Loucy (cell line): ENCODE results near the gene CCDC85C.

ENCODE experiments used
- H2AFZ ChIP-seq: fragments of 200-600 bp; sonication (generic); 2 replicates; pipeline ENCODE4 v1.6.0; 2016; ENCODE audit warnings: antibody characterized with exemption, mild to moderate bottlenecking, low read length, moderate library complexity
- H3F3A ChIP-seq: fragments of 200-600 bp; 2 replicates; pipeline ENCODE4 v1.6.0; 2016; ENCODE audit warnings: antibody characterized with exemption, low read depth, mild to moderate bottlenecking
- H3K27me3 ChIP-seq: fragments of 200-600 bp; sonication (generic); 2 replicates; pipeline ENCODE4 v1.6.1; 2014; ENCODE audit warnings: low read length, mild to moderate bottlenecking; ENCODE audit not compliant: insufficient read depth, poor library complexity, severe bottlenecking
- H3K36me3 ChIP-seq: fragments of 200-600 bp; sonication (generic); 2 replicates; pipeline ENCODE4 v1.6.1; 2016; ENCODE audit warnings: low read length; ENCODE audit not compliant: insufficient read depth
- H3K4me1 ChIP-seq: fragments of 200-600 bp; sonication (generic); 2 replicates; pipeline ENCODE4 v1.5.1; 2014; ENCODE audit warnings: low read length, mild to moderate bottlenecking; ENCODE audit not compliant: insufficient read depth, poor library complexity, severe bottlenecking
- H3K4me2 ChIP-seq: fragments of 200-600 bp; sonication (generic); 2 replicates; pipeline ENCODE4 v1.6.0; 2014; ENCODE audit warnings: antibody characterized with exemption, low read length, low read depth, mild to moderate bottlenecking; ENCODE audit not compliant: poor library complexity, severe bottlenecking
- H3K4me3 ChIP-seq: fragments of 200-600 bp; sonication (generic); 2 replicates; pipeline ENCODE4 v1.5.1; 2014; ENCODE audit warnings: low read length, mild to moderate bottlenecking, mixed read lengths; ENCODE audit not compliant: poor library complexity, severe bottlenecking
- H3K79me2 ChIP-seq: fragments of 200-600 bp; sonication (generic); 2 replicates; pipeline ENCODE4 v1.6.1; 2014; ENCODE audit warnings: low read length; ENCODE audit not compliant: insufficient read depth
- H3K9ac ChIP-seq: fragments of 200-600 bp; sonication (generic); 2 replicates; pipeline ENCODE4 v1.6.0; 2014; ENCODE audit warnings: mild to moderate bottlenecking, low read depth, low read length, moderate library complexity; ENCODE audit not compliant: poor library complexity, severe bottlenecking
- H3K9me2 ChIP-seq: fragments of 200-600 bp; sonication (generic); replicated peaks from 2 replicates; pipeline ENCODE4 v1.6.1; 2016; ENCODE audit warnings: low read depth, low read length, mixed read lengths
- H3K9me3 ChIP-seq: fragments of 200-600 bp; sonication (generic); 2 replicates; pipeline ENCODE4 v1.6.1; 2014; ENCODE audit warnings: mild to moderate bottlenecking, antibody characterized with exemption, low read length, low read depth; ENCODE audit not compliant: insufficient read depth
- H4K20me1 ChIP-seq: fragments of 200-600 bp; sonication (generic); 2 replicates; pipeline ENCODE4 v1.6.0; 2014; ENCODE audit warnings: antibody characterized with exemption, low read length, mild to moderate bottlenecking; ENCODE audit not compliant: insufficient read depth, poor library complexity, severe bottlenecking
- EZH2phosphoT487 ChIP-seq: fragments of 200-600 bp; IDR thresholded peaks from 2 replicates; pipeline ENCODE4 v1.6.1; 2018; ENCODE audit warnings: antibody characterized with exemption, mild to moderate bottlenecking, moderate library complexity, borderline replicate concordance
- TF ChIP-seq, protein P1 (sequence below): fragments of 200-600 bp; sonication (generic); conservative IDR thresholded peaks from 2 replicates; pipeline ENCODE4 v1.5.1; 2014; ENCODE audit warnings: mild to moderate bottlenecking, antibody characterized with exemption, low read length

Gene CCDC85C

DNA sequence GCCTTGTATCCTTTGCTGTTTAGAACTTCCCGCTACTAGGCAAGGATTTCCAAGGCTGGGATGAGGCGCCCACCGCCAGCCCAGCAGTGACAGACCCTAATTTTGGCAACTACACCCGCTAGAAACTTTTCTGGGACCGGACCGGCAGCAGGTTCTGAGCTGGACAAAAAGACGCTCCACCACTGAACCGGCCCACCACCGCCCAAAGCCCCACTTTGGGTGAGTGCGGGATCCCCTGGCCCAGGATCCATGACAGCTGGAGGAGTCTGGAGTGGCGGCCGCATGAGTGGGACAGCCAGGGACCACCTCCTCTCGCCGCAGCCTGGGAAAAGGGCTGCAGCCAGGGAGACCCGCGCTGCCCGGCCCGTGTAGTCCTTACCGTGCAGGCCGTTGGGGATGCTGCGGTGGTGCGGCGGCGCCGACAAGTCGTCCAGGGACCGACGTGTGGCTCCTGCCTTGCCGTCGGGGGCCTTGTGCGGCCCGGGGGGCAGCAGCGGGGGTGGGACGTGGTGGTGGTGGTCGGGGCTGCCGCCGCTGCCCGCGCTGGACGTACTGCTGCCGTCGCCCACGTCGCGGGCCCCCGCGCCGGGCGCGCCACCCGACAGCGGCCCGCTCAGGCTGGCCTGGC is 1.1 kb downstream of the CCDC85C start:
- Histone ChIP-seq H3K79me2 (peaks cover 63% of the 10 kb centered on the region), H4K20me1 (peaks cover 27% of the 10 kb centered on the region), H3K4me1 (peaks cover 53% of the 10 kb centered on the region), H3K9me2 (no peaks in the 10 kb centered on the region), H3K27me3 (no peaks in the 10 kb centered on the region), H3K4me2 (peak overlapping the region; percentile 87), H3K9me3 (no peaks in the 10 kb centered on the region), H3K4me3 (peak overlapping the region; percentile 72), H3F3A (no peaks in the 10 kb centered on the region), H3K9ac (peak overlapping the region; percentile 61), H2AFZ (no peak overlapping the region), H3K36me3 (no peaks in the 10 kb centered on the region)
- TF ChIP-seq EZH2phosphoT487: no peak
- TF ChIP-seq, protein P1, sequence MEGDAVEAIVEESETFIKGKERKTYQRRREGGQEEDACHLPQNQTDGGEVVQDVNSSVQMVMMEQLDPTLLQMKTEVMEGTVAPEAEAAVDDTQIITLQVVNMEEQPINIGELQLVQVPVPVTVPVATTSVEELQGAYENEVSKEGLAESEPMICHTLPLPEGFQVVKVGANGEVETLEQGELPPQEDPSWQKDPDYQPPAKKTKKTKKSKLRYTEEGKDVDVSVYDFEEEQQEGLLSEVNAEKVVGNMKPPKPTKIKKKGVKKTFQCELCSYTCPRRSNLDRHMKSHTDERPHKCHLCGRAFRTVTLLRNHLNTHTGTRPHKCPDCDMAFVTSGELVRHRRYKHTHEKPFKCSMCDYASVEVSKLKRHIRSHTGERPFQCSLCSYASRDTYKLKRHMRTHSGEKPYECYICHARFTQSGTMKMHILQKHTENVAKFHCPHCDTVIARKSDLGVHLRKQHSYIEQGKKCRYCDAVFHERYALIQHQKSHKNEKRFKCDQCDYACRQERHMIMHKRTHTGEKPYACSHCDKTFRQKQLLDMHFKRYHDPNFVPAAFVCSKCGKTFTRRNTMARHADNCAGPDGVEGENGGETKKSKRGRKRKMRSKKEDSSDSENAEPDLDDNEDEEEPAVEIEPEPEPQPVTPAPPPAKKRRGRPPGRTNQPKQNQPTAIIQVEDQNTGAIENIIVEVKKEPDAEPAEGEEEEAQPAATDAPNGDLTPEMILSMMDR: no peak

DNA sequence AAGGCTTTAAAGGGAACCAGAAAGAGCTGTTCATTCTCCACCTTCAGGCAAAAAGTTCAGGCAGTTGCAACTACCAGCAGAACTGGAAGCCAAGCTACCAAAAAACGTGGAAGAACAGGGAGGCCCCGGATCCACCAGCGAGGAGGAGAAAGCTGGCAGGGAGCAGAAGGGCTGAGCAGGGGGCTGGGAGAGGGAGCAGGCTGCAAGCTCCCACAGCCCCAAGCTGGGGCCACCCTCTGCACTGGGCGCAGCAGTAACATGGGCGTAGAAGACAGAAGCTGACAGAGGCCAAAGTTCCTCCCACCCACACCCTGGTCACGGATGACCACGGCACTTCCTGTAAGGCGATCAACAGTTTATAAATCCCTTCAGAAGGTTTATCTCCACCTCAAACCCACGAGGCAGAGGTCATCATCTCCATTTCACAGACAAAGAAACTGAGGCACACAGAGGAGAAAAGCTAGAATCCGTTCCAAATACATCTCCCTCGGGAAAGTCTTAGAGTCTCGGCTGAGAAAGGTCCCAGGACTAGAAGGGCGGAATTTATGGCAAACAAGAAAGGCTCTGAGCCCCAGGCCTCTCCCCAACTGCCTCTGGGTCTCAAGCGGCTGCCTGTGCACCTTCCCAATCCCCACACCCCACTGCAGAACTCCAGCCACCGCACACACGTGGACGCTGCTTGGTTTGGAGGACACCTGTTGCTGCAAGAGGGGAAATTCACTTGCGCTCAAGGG is 1.8 kb downstream of the CCDC85C start:
- Histone ChIP-seq H4K20me1 (peaks cover 27% of the 10 kb centered on the region), H3K9me3 (no peaks in the 10 kb centered on the region), H3K9me2 (no peaks in the 10 kb centered on the region), H3K9ac (peak overlapping the region; percentile 61), H3K36me3 (no peaks in the 10 kb centered on the region), H2AFZ (no peak overlapping the region), H3K4me1 (peaks cover 53% of the 10 kb centered on the region), H3F3A (no peaks in the 10 kb centered on the region), H3K4me2 (peak overlapping the region; percentile 87), H3K79me2 (peaks cover 69% of the 10 kb centered on the region), H3K27me3 (no peaks in the 10 kb centered on the region), H3K4me3 (peak overlapping the region; percentile 72)
- TF ChIP-seq, protein P1: no peak
- no peak for TF ChIP-seq EZH2phosphoT487

DNA sequence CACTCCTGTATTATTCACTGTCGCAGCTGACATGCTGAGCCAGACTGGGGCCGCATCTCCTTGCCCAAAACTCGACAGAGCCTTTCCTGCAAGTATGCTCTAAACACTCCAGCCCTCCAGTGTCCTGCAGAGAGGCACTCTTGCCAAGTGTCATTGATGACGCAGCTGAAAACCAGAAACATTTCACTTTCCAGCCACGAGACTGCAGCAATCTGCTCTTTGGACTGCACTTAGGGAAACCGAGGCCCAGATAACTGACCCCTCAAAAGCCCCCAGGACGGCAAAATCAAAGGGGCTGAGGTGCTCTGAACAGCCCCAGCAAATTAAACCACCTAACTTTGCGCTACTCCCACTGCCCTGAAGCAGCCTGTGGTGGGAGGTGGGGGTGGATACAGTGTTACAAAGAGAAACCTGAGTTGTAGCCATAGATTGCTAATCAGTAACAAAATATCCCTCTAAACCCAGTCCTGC is 2.6 kb downstream of the CCDC85C start:
- no peaks in the 10 kb centered on the region for H3K27me3 ChIP-seq
- no peak overlapping the region for H2AFZ ChIP-seq
- H3K4me3 ChIP-seq: peak overlapping the region; percentile 72
- peaks cover 52% of the 10 kb centered on the region for H3K4me1 ChIP-seq
- no peaks in the 10 kb centered on the region for H3K9me3 ChIP-seq
- peak overlapping the region; percentile 61 for H3K9ac ChIP-seq
- H3K4me2 ChIP-seq: peak overlapping the region; percentile 87
- H3F3A ChIP-seq: no peaks in the 10 kb centered on the region
- no peaks in the 10 kb centered on the region for H3K36me3 ChIP-seq
- no peaks in the 10 kb centered on the region for H3K9me2 ChIP-seq
- H3K79me2 ChIP-seq: peaks cover 78% of the 10 kb centered on the region
- no peak for TF ChIP-seq EZH2phosphoT487
- TF ChIP-seq, protein P1: no peak
- H4K20me1 ChIP-seq: peaks cover 27% of the 10 kb centered on the region
